Measurements from ENCODE around the gene UBE2E2.

The UBE2E2 gene

DNA sequence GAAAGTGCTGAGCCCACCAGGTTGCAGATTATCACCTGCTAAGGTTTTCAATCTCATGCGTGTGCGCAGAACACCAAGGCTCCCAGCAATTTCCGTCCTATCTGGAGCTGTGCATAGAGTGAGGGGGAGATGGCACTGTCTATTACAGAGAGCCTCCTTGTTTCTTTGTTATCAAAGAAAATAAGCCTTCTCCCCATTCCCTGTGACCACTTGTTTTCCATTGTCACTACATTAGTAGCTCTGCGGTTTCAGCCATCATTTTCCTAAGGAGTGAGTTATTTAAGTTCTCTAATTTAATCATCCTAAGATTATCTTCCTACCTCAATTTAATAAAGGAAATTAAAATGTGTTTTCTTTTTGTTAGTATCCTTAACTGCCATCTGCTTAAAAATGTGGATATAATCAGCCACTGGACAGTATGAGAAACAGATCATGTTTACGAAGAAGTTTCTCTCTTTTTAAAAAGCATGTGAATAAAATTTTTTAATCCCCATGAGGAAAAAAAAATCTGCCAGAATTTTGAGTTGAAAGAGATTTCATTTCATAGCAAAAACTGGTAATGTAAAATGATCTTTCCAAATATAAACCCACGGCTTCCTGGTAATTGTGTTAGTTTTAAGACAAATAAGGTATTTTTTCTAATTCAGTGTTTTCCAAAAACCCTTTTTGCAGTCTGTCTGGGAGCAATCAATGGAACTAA lies 430.3 kb downstream of the UBE2E2 start:
- DNase-seq, result no peak

DNA sequence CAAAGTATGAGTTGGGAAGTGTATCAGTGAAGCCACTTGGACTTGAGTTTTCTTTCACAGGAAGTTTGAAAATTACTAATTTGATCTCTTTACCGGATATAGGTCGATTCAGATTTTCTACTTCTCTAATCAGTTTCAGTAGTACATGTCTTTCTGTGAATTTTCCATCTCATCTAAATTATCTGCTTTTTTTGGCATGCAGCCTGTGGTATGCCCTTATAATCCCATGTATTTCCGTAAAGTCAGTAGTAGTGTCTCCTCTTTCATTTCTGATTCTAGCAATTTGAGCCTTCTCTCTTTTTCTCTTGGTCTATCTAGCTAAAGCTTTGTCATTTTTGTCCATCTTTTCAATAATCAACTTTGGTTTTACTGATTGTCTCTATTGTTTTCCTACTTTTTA lies 434.2 kb downstream of the UBE2E2 start:
- no peak for DNase-seq

DNA sequence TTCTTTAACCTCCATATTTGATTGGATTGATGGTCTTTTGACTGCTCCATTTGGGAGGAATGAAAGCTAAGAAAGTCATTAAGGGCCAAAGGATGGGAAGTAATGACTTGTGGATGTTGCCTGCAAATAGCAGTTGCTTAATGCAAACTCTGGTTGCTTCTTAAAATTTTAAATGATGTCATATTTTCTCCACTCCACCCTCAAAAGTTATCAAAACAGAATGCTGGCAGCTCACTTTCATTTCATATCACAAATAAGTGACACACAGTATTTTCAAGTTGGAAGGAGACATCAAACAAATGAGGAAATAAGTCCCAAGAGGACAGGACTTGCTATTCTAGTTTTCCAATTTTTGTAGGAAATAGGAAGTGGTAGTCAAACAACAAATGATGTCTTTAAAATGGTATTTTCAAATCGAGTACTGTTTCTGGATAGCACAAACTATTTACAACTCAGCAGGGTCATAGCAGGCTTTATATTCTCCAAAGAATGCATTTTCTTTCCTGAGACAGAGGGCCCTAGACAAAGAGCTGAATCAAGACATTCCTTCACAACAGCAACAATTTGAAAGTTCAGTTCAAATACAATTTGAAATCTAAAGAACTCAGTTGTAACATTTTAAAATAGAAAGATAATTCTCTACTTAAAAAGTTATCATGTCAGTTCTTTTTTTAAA lies 437.5 kb downstream of the UBE2E2 start:
- DNase-seq, result no peak
